ENCODE data around the gene ZFR. TPM values are rescaled to one million over a fixed set of nuclear protein-coding genes. Genes with fewer than 3 reads are reported as not detected.

The ZFR gene
- total RNA-seq, 1 experiment from 2014 or later = 62.4 TPM

GRCh38 chr5:32435383-32435782 lies 9.2 kb downstream of the ZFR start:
- H3K4me3 Mint-ChIP-seq = no peak overlapping the region
- no peak overlapping the region for H4K8ac ChIP-seq (replicated peaks; ENCODE audit: insufficient read length, low read depth, low read length)
- no peak for DNase-seq
- H3K27me3 Mint-ChIP-seq (ENCODE audit: low read depth) = no peaks in the 10 kb centered on the region
- H3K4me1 ChIP-seq (ENCODE audit: insufficient read depth, low read length) = no peaks in the 10 kb centered on the region; the same call in 1 of the 2 replicates
- no peak overlapping the region for H3K27ac ChIP-seq (ENCODE audit: insufficient read length, low read depth, low read length)
- no peaks in the 10 kb centered on the region for H4K20me1 ChIP-seq (ENCODE audit: control insufficient read depth, insufficient read depth, insufficient read length)
- H3K27me3 ChIP-seq (ENCODE audit: insufficient read depth, low read length) = no peaks in the 10 kb centered on the region
- H3K9ac ChIP-seq (ENCODE audit: extremely low read depth, insufficient read length, low read length) = no peak overlapping the region
- no peak overlapping the region for H3K56ac ChIP-seq (ENCODE audit: insufficient read length, low read depth, low read length)
- TF ChIP-seq, protein P1, sequence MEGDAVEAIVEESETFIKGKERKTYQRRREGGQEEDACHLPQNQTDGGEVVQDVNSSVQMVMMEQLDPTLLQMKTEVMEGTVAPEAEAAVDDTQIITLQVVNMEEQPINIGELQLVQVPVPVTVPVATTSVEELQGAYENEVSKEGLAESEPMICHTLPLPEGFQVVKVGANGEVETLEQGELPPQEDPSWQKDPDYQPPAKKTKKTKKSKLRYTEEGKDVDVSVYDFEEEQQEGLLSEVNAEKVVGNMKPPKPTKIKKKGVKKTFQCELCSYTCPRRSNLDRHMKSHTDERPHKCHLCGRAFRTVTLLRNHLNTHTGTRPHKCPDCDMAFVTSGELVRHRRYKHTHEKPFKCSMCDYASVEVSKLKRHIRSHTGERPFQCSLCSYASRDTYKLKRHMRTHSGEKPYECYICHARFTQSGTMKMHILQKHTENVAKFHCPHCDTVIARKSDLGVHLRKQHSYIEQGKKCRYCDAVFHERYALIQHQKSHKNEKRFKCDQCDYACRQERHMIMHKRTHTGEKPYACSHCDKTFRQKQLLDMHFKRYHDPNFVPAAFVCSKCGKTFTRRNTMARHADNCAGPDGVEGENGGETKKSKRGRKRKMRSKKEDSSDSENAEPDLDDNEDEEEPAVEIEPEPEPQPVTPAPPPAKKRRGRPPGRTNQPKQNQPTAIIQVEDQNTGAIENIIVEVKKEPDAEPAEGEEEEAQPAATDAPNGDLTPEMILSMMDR (conservative IDR thresholded peaks at IDR 0.05) = no peak
- H3K27ac Mint-ChIP-seq = no peak overlapping the region
- H4K91ac ChIP-seq (ENCODE audit: insufficient read length, low read depth, low read length) = no peak overlapping the region
- no peaks in the 10 kb centered on the region for H3K9me3 ChIP-seq (ENCODE audit: control insufficient read depth, low read depth, low read length)
- no peak overlapping the region for H3K4me2 ChIP-seq (ENCODE audit: insufficient read depth, insufficient read length, low read length)
- no peak overlapping the region for H3K14ac ChIP-seq (ENCODE audit: insufficient read depth, low read length)
- no peak overlapping the region for H2BK12ac ChIP-seq (ENCODE audit: insufficient read length, low read depth, low read length)
- H3K23me2 ChIP-seq (ENCODE audit: insufficient read length, low read depth, low read length, poor library complexity, severe bottlenecking) = no peaks in the 10 kb centered on the region
- no peak overlapping the region for H2BK120ac ChIP-seq (ENCODE audit: low read depth, low read length, poor library complexity, severe bottlenecking)
- H3K9me3 Mint-ChIP-seq = no peaks in the 10 kb centered on the region
- no peak overlapping the region for H3K18ac ChIP-seq (ENCODE audit: insufficient read length, low read depth, low read length)
- no peak overlapping the region for H3K23ac ChIP-seq (ENCODE audit: insufficient read length, low read depth, low read length)
- no peak overlapping the region for H2BK15ac ChIP-seq (ENCODE audit: low read depth, low read length)
- H3T11ph ChIP-seq (ENCODE audit: low read length) = no peak overlapping the region
- no peak overlapping the region for H4K5ac ChIP-seq (ENCODE audit: insufficient read length, low read depth, low read length)
- H2AK5ac ChIP-seq (ENCODE audit: insufficient read length, low read length) = no peak overlapping the region
- no peak overlapping the region for H2BK5ac ChIP-seq (ENCODE audit: insufficient read length, low read length)
- peaks cover 15 to 21% of the 10 kb centered on the region in 2 experiments for H3K4me1 Mint-ChIP-seq
- no peak overlapping the region for H3K4ac ChIP-seq (ENCODE audit: low read depth, low read length)
- H2BK20ac ChIP-seq (ENCODE audit: low read depth, low read length, poor library complexity, severe bottlenecking) = no peak overlapping the region
- H3K36me3 Mint-ChIP-seq (ENCODE audit: insufficient read depth in 1 of 3, low read depth in 3 of 3) = peaks cover 2 to 19% (median 12%) of the 10 kb centered on the region in 3 experiments; a peak in 6 of 7 replicates
- H3K79me2 ChIP-seq (ENCODE audit: insufficient read depth, low read length) = peaks cover 20% of the 10 kb centered on the region; the same call in 1 of the 2 replicates
- no CpG with 5 or more reads among the region's 3 CpGs for WGBS (ENCODE audit: extremely low coverage, insufficient read length, low lambda C conversion rate)
- no peak overlapping the region for H2AFZ ChIP-seq (ENCODE audit: low read length)
- peaks cover 17% of the 10 kb centered on the region for H3K79me1 ChIP-seq (ENCODE audit: insufficient read depth, low read depth, low read length, poor library complexity, severe bottlenecking)
